PFSK-1 (cell line): Measurements from ENCODE around the gene OSCP1.

Experiments used
- POLR2AphosphoS5 ChIP-seq: IDR thresholded peaks from 2 replicates; pipeline ENCODE4 v1.6.1; 2012; ENCODE audit warnings: low read depth, mild to moderate bottlenecking, control low read depth, low read length, moderate library complexity
- TAF1 ChIP-seq: IDR thresholded peaks from 2 replicates; pipeline ENCODE4 v1.6.1; 2012; ENCODE audit warnings: low read length, control low read depth, borderline replicate concordance; ENCODE audit not compliant: insufficient read depth
- TF ChIP-seq, protein P1 (sequence below), 2 experiments: IDR thresholded peaks; 2 replicates each; pipeline versions ENCODE4 v1.6.1 to v1.8.0; 2011 to 2012; ENCODE audit warnings: low read depth in 2 of 2, low read length in 2 of 2, control low read depth in 1 of 2, inconsistent platforms in 1 of 2, mild to moderate bottlenecking in 1 of 2, moderate library complexity in 1 of 2; ENCODE audit not compliant: insufficient read depth in 1 of 2

DNA sequence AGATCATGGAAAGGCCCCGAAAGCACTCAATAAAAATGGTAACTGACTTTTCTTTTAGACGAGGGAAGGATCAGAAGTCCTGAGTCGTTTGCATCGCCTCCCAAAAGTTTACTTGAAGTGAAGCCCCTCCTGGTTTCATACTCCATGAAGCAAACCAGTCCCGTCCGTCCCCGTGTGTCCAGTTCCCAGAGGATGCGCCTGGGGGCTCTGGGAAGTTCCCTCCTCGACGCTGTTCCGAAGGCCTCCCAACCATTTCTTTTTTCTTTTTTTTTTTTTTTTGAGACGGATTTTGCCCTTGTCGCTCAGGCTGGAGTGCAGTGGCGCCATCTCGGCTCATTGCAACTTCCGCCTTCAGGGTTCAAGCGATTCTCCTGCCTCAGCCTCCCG lies 661 bp upstream of the OSCP1 start:
- no peak for TF ChIP-seq POLR2AphosphoS5
- no peak for TF ChIP-seq TAF1
- TF ChIP-seq, protein P1, sequence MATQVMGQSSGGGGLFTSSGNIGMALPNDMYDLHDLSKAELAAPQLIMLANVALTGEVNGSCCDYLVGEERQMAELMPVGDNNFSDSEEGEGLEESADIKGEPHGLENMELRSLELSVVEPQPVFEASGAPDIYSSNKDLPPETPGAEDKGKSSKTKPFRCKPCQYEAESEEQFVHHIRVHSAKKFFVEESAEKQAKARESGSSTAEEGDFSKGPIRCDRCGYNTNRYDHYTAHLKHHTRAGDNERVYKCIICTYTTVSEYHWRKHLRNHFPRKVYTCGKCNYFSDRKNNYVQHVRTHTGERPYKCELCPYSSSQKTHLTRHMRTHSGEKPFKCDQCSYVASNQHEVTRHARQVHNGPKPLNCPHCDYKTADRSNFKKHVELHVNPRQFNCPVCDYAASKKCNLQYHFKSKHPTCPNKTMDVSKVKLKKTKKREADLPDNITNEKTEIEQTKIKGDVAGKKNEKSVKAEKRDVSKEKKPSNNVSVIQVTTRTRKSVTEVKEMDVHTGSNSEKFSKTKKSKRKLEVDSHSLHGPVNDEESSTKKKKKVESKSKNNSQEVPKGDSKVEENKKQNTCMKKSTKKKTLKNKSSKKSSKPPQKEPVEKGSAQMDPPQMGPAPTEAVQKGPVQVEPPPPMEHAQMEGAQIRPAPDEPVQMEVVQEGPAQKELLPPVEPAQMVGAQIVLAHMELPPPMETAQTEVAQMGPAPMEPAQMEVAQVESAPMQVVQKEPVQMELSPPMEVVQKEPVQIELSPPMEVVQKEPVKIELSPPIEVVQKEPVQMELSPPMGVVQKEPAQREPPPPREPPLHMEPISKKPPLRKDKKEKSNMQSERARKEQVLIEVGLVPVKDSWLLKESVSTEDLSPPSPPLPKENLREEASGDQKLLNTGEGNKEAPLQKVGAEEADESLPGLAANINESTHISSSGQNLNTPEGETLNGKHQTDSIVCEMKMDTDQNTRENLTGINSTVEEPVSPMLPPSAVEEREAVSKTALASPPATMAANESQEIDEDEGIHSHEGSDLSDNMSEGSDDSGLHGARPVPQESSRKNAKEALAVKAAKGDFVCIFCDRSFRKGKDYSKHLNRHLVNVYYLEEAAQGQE (IDR thresholded peaks at IDR 0.05; ENCODE audit: insufficient read depth in 1 of 2, low read depth in 2 of 2, low read length in 2 of 2): no peak
